Measurements from ENCODE around the gene SYTL3.

SYTL3 gene

DNA sequence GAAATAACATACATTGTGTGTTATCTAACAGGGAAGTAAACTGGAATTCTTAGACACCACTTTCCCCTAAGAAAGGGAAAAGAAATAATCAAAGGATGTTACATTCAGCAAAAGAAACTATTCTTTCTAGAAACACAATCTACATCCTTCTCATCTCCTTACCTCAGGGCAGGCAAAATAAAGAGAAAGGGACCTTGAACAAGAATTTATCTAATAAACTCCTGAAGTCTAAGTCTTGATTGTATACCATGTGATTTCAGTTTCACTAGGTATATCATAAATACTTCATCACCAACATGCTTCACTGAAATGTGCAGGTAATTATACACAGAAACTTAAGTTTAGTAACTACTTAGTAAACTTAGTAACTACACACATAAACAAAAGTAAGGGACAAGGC lies 154.4 kb downstream of the SYTL3 start:
- DNase-seq, result no peak

DNA sequence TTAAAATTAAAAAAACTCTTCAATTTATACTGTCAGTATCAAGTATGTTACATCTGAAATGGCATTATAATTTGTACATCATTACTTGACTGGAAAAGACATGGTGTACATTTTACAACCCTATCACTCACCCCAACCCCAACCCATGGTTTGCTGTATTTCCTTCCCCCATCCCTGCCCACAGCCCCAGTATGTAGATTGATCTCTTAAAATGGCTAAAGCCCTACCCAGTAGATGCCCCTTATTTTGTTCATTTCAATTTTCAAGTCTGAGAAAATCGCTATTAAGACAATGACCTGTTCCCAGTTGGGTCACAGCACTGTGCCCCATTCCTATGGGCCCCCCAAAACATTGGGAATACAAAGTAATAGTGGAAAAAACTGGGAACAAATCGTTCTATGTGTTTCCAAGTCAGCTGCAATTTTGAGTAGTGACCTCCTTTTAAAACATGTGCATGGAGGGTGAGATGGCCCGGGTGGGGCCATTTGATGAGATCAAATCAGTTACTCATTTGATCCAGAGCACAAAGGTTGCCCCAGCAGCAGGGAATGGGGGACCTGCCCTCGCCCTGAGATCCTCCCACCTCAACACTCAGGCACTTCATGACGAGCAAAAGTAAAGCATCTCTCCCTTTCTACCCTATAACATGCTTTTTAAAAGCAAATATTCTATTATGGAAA lies 156.0 kb downstream of the SYTL3 start:
- no peak for DNase-seq

DNA sequence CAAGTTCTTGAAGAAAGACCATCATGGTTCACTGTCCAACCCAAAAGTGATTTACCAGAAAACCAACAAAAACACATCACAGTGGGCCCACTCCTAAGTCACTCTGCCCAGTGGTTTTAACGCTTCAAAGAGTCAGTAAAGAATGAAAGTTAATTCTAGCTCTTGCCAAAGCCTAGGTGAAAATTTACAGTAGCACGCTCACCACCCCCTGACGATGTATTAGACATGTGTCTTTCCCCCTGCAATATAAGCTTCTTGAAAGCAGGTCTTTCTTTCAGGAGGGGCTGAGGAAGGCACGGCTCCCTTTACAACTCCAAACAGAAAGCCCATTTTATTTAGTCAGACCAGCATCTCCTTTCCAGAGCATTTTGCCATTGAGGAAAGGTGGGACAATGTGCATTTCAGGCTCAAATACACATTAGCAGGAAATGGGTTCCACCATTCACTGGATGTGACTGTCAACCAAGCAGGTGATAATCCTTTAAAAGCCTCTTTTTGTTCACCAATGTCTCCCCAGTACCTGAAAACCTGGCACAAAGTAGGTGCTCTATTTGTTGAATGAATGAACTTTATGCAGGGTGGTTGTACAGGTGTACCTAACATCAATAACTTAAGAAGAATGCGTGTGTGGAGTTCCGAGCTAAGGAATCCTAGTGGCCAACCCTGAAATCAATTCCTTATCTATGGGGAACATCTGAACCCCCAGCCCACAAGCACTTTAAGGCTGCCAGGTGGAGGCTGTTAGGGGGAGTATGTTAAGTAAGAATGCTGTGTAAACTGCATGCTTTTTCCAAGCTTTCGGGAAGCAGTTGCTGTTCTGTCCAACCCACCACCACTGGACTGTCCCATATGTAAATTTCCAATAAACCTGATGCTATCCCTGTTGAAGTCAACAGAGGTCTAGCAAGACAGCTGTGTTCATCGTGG lies 157.9 kb downstream of the SYTL3 start:
- no peak for DNase-seq

DNA sequence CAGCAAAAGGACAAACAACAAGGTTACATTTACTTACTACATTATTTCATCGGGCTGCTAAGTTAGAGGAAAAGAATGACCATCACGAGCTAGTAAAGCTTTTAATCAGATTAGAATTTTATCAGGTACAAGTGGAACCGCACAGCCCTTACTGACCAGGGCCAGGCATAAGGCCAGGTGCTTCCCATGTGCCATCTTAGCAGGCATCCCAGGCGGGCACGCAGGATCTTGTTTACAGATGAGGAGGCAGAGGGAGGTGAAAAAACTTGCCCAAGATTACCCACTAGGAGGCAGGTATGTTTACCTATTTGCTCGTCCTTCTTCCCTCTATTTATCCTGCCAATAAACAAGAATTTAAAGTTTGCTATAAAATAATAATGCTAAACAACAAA lies 158.6 kb downstream of the SYTL3 start:
- no peak for DNase-seq

- DNase-seq, result no peak
Measured at GRCh38 chr6:158808941-158809678, 159.3 kb downstream of the SYTL3 start.

- DNase-seq, result no peak
Measured at GRCh38 chr6:158810155-158811095, 160.6 kb downstream of the SYTL3 start.

DNA sequence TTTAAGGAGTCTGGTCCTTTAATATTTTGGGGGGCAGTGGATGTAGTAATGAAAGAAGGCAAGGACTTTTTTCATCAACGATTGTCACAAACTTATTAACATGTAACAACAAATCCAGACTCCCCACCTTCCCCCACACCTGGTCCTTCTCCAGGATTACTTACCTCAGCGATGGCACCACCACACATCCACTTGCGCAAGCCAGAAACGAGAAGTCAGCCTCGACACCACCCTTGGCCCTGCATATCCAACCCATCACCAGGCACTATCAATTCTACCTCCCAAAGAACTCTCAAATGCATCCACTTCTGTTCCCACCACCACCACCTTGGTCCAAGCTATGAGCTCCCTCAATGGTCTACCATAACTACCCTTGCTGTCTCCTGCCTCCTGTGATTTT lies 162.8 kb downstream of the SYTL3 start:
- DNase-seq, result no peak

DNA sequence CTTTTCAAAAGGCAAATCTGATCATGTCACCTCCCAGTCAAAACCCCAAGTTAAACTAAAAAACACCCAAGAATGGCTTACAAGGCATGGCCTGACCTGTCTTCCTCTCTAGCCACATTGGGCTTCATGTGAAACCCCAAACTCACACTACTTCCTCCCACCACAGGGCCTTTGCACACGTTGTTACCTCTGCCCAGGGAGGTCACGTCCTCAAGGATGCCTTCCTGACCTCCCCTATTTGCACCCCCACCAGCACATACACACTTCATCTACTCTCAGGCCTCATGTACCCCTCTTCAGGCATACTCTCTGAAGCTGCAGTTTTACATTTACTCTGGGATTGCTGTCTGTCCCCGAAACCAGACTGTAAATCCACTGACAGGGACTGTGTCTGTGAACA lies 163.2 kb downstream of the SYTL3 start:
- DNase-seq, result no peak

Data from NCI-H226 (cell line).